Measurements from ENCODE around the gene LRRC26.

DNA sequence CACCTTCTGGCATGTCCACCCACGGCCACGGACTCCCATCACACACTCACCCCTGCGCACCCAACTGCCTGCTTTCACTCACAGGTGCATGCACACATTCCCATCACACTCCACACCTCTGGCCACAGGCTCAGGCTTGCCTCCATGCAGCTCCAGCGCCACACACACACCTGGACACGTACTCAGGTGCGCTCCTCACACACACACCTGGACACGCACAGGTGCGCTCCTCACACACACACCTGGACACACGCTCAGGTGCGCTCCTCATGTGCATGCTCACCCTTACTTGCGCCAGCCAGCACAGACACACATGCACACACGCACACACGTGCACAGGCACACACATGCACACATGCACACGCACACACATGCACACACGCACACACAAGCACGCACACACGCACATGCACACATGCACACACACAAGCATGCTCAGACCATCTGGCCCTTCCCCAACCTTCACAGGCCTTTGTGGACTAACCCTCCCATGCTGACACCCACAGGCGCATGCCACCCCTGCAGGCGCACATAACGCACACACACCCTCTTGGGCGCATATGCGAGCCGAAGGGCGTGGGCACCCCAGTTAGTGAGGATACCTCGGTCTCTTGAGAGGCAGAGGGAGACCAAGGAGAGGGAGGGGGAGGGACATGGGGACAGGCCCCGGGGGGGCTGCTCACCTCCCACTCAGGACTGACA lies 22.6 kb downstream of the LRRC26 start:
- TF ChIP-seq, protein P1, sequence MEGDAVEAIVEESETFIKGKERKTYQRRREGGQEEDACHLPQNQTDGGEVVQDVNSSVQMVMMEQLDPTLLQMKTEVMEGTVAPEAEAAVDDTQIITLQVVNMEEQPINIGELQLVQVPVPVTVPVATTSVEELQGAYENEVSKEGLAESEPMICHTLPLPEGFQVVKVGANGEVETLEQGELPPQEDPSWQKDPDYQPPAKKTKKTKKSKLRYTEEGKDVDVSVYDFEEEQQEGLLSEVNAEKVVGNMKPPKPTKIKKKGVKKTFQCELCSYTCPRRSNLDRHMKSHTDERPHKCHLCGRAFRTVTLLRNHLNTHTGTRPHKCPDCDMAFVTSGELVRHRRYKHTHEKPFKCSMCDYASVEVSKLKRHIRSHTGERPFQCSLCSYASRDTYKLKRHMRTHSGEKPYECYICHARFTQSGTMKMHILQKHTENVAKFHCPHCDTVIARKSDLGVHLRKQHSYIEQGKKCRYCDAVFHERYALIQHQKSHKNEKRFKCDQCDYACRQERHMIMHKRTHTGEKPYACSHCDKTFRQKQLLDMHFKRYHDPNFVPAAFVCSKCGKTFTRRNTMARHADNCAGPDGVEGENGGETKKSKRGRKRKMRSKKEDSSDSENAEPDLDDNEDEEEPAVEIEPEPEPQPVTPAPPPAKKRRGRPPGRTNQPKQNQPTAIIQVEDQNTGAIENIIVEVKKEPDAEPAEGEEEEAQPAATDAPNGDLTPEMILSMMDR (IDR thresholded peaks at IDR 0.05; ENCODE audit: insufficient read depth, low read length): no peak
- TF ChIP-seq, protein P2, sequence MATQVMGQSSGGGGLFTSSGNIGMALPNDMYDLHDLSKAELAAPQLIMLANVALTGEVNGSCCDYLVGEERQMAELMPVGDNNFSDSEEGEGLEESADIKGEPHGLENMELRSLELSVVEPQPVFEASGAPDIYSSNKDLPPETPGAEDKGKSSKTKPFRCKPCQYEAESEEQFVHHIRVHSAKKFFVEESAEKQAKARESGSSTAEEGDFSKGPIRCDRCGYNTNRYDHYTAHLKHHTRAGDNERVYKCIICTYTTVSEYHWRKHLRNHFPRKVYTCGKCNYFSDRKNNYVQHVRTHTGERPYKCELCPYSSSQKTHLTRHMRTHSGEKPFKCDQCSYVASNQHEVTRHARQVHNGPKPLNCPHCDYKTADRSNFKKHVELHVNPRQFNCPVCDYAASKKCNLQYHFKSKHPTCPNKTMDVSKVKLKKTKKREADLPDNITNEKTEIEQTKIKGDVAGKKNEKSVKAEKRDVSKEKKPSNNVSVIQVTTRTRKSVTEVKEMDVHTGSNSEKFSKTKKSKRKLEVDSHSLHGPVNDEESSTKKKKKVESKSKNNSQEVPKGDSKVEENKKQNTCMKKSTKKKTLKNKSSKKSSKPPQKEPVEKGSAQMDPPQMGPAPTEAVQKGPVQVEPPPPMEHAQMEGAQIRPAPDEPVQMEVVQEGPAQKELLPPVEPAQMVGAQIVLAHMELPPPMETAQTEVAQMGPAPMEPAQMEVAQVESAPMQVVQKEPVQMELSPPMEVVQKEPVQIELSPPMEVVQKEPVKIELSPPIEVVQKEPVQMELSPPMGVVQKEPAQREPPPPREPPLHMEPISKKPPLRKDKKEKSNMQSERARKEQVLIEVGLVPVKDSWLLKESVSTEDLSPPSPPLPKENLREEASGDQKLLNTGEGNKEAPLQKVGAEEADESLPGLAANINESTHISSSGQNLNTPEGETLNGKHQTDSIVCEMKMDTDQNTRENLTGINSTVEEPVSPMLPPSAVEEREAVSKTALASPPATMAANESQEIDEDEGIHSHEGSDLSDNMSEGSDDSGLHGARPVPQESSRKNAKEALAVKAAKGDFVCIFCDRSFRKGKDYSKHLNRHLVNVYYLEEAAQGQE (IDR thresholded peaks at IDR 0.05; ENCODE audit: insufficient replicate concordance, low read depth): no peak
- TF ChIP-seq POLR2AphosphoS5 (IDR thresholded peaks at IDR 0.05; ENCODE audit: low read depth): no peak

Measured in HL-60 (cell line).